HEK293T (cell line): ENCODE results near the gene EPHB1.

Experiments
- CTCF ChIA-PET: fragments of 350-600 bp; formaldehyde crosslinking; extraction: SDS; loops from one replicate; lab custom pipeline; 2021; ENCODE audit warnings: antibody characterized with exemption, inconsistent platforms; lab: Yijun Ruan, JAX
- POLR2A ChIA-PET: fragments of 350-600 bp; formaldehyde crosslinking; extraction: SDS; loops from one replicate; lab custom pipeline; 2020; ENCODE audit warnings: antibody characterized with exemption, inconsistent platforms; lab: Yijun Ruan, JAX
- DNase-seq: peaks from one replicate; pipeline ENCODE4 v3.0.0; 2012; ENCODE audit warnings: mixed read lengths; ENCODE audit errors: extremely low spot score
- ARNT ChIP-seq: fragments of 450-650 bp; IDR thresholded peaks from 2 replicates; pipeline ENCODE4 v1.6.1; 2017; ENCODE audit warnings: mild to moderate bottlenecking
- BHLHE40 ChIP-seq: fragments of 450-650 bp; IDR thresholded peaks from 2 replicates; pipeline ENCODE4 v1.6.1; 2016; ENCODE audit warnings: mild to moderate bottlenecking, moderate library complexity, borderline replicate concordance
- CTBP1 ChIP-seq: fragments of 450-650 bp; IDR thresholded peaks from 2 replicates; pipeline ENCODE4 v1.6.1; 2016; ENCODE audit warnings: borderline replicate concordance
- ELF4 ChIP-seq: fragments of 450-650 bp; IDR thresholded peaks from 2 replicates; pipeline ENCODE4 v1.6.1; 2017; ENCODE audit warnings: antibody characterized with exemption
- FOXA1 ChIP-seq: fragments of 450-650 bp; IDR thresholded peaks from 2 replicates; pipeline ENCODE4 v1.6.1; 2016; ENCODE audit warnings: mild to moderate bottlenecking
- FOXK2 ChIP-seq: fragments of 450-650 bp; IDR thresholded peaks from 2 replicates; pipeline ENCODE4 v1.6.1; 2016; ENCODE audit warnings: mild to moderate bottlenecking
- FOXM1 ChIP-seq: fragments of 450-650 bp; IDR thresholded peaks from 2 replicates; pipeline ENCODE4 v1.6.1; 2017; ENCODE audit warnings: mild to moderate bottlenecking, borderline replicate concordance
- HDGF ChIP-seq: fragments of 450-650 bp; IDR thresholded peaks from 2 replicates; pipeline ENCODE4 v1.6.1; 2017; ENCODE audit warnings: antibody characterized with exemption, borderline replicate concordance
- L3MBTL2 ChIP-seq: fragments of 450-650 bp; conservative IDR thresholded peaks from 2 replicates; pipeline ENCODE4 v1.6.1; 2016; ENCODE audit warnings: mild to moderate bottlenecking
- LEF1 ChIP-seq: fragments of 450-650 bp; IDR thresholded peaks from 2 replicates; pipeline ENCODE4 v1.6.1; 2017; ENCODE audit warnings: mild to moderate bottlenecking, borderline replicate concordance
- NFRKB ChIP-seq: fragments of 450-650 bp; IDR thresholded peaks from 2 replicates; pipeline ENCODE4 v1.6.1; 2016; ENCODE audit warnings: mild to moderate bottlenecking, moderate library complexity
- SP1 ChIP-seq: fragments of 450-650 bp; IDR thresholded peaks from 2 replicates; pipeline ENCODE4 v1.6.1; 2017
- SUZ12 ChIP-seq: fragments of 450-650 bp; IDR thresholded peaks from 2 replicates; pipeline ENCODE4 v1.6.1; 2016; ENCODE audit warnings: mild to moderate bottlenecking
- TARDBP ChIP-seq: fragments of 450-650 bp; IDR thresholded peaks from 2 replicates; pipeline ENCODE4 v1.6.1; 2016
- ZNF384 ChIP-seq: fragments of 450-650 bp; IDR thresholded peaks from 2 replicates; pipeline ENCODE4 v1.6.1; 2016
- TF ChIP-seq, protein P1 (sequence below): fragments of 450-650 bp; IDR thresholded peaks from 2 replicates; pipeline ENCODE4 v1.6.1; 2016

The EPHB1 gene

GRCh38 chr3:134880431-134880830, 85.4 kb downstream of the EPHB1 start:
- no peak for DNase-seq
- POLR2A ChIA-PET, result no interaction called here
- TF ChIP-seq ARNT (no peak), CTBP1 (no peak), ELF4 (no peak), HDGF (no peak)
- CTCF ChIA-PET, result no interaction called here

GRCh38 chr3:134881305-134881704, 86.2 kb downstream of the EPHB1 start:
- DNase-seq, result no peak
- POLR2A ChIA-PET, result no interaction called here
- TF ChIP-seq LEF1, result no peak
- no peak for TF ChIP-seq SP1
- no peak for TF ChIP-seq ZNF384
- TF ChIP-seq ARNT, result no peak
- TF ChIP-seq BHLHE40, result no peak
- no peak for TF ChIP-seq FOXK2
- TF ChIP-seq ELF4, result no peak
- no peak for TF ChIP-seq HDGF
- TF ChIP-seq CTBP1, result no peak
- TF ChIP-seq NFRKB, result no peak
- TF ChIP-seq FOXM1, result no peak
- no peak for TF ChIP-seq FOXA1
- no peak for TF ChIP-seq L3MBTL2
- TF ChIP-seq, protein P1, sequence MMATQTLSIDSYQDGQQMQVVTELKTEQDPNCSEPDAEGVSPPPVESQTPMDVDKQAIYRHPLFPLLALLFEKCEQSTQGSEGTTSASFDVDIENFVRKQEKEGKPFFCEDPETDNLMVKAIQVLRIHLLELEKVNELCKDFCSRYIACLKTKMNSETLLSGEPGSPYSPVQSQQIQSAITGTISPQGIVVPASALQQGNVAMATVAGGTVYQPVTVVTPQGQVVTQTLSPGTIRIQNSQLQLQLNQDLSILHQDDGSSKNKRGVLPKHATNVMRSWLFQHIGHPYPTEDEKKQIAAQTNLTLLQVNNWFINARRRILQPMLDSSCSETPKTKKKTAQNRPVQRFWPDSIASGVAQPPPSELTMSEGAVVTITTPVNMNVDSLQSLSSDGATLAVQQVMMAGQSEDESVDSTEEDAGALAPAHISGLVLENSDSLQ, result no peak
- no peak for TF ChIP-seq SUZ12
- no peak for TF ChIP-seq TARDBP
- CTCF ChIA-PET, result no interaction called here

DNA sequence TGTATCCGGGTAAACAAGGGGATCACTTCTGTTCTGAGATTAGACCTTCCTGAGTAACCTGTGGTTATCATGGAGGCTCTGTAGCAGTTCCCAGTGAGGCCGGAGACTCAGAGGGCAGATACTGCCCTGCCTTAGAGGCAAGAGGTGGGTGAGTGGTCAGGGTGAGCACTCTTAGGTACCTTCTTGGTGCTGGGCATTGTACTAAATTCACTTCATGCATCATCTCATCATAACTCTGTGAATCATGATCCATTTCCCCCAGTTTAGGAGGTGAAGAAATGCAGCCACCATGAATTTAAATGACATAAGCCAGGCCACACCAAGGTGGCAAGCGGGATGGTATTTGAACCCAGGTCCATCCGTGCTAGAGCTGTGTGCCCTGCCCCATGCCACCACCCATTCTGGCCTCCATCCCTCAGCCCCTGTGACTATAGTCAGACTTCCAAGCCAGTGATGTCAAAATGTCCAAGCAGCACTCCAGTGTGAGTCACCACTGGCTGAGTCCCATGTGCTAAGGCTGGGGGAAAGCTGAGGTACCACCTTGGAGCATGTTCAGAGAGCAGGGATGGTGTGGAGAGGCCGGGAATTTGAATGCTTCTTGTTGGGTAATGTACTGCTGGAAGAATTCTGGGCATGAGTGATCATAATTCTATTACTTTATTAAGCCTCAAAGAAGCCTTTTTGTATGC, 88.8 kb downstream of the EPHB1 start:
- ChIA-PET POLR2A (no interaction called here), CTCF (no interaction called here)
- no peak for DNase-seq
- TF ChIP-seq, protein P1, result no peak
- TF ChIP-seq FOXA1, result no peak
- no peak for TF ChIP-seq BHLHE40
- TF ChIP-seq CTBP1, result no peak
- TF ChIP-seq FOXK2, result no peak
- no peak for TF ChIP-seq ARNT
- TF ChIP-seq TARDBP, result no peak
- no peak for TF ChIP-seq ZNF384
- TF ChIP-seq SP1, result no peak
- no peak for TF ChIP-seq ELF4
- no peak for TF ChIP-seq L3MBTL2
- TF ChIP-seq HDGF, result no peak
- no peak for TF ChIP-seq FOXM1
- no peak for TF ChIP-seq LEF1
- TF ChIP-seq SUZ12, result no peak
- TF ChIP-seq NFRKB, result no peak

GRCh38 chr3:134885877-134886621, 91.0 kb downstream of the EPHB1 start:
- DNase-seq, result no peak
- TF ChIP-seq L3MBTL2 (no peak), FOXK2 (no peak), SUZ12 (no peak), SP1 (no peak), ARNT (no peak), TARDBP (no peak), FOXM1 (no peak), BHLHE40 (no peak), CTBP1 (no peak), NFRKB (no peak), ZNF384 (no peak), ELF4 (no peak), LEF1 (no peak), FOXA1 (no peak), HDGF (no peak)
- TF ChIP-seq, protein P1, result no peak
- CTCF ChIA-PET, result no interaction called here
- POLR2A ChIA-PET, result no interaction called here

GRCh38 chr3:134886991-134887390, 91.9 kb downstream of the EPHB1 start:
- ChIA-PET POLR2A (no interaction called here), CTCF (no interaction called here)
- no peak for DNase-seq
- TF ChIP-seq SP1, result no peak
- no peak for TF ChIP-seq CTBP1
- no peak for TF ChIP-seq FOXM1
- TF ChIP-seq HDGF, result no peak
- no peak for TF ChIP-seq SUZ12
- TF ChIP-seq NFRKB, result no peak
- TF ChIP-seq ELF4, result no peak
- TF ChIP-seq FOXA1, result no peak
- TF ChIP-seq BHLHE40, result no peak
- TF ChIP-seq, protein P1, result no peak
- no peak for TF ChIP-seq TARDBP
- no peak for TF ChIP-seq ZNF384
- no peak for TF ChIP-seq FOXK2
- no peak for TF ChIP-seq ARNT
